GM21619 (cell line): ENCODE results near the gene IFI44L.
A peak's percentile ranks its signal among the peaks of the same experiment; 100 is the strongest.

Experiments
- ATAC-seq: cut with Tn5 transposase; IDR thresholded peaks from one replicate; pipeline ENCODE4 v1.9.1; 2021; ENCODE audit not compliant: unreplicated experiment

Gene IFI44L

GRCh38 chr1:78619803-78620579 lies at the start of gene IFI44L:
TSS of gene IFI44L (plus strand) at chr1:78620448. CDS start at chr1:78627916, 7,468 bp downstream.
- ATAC-seq = peak; percentile 44

- no peak for ATAC-seq
Observed at GRCh38 chr1:78570539-78570938, 49.7 kb upstream of the IFI44L start.

GRCh38 chr1:78577257-78578100 lies 42.8 kb upstream of the IFI44L start:
- no peak for ATAC-seq

GRCh38 chr1:78586572-78586971 lies 33.7 kb upstream of the IFI44L start:
- ATAC-seq = no peak

GRCh38 chr1:78587211-78587610 lies 33.0 kb upstream of the IFI44L start:
- ATAC-seq = no peak

GRCh38 chr1:78591971-78592370 lies 28.3 kb upstream of the IFI44L start:
- ATAC-seq = no peak

GRCh38 chr1:78599294-78599693 lies 21.0 kb upstream of the IFI44L start:
- ATAC-seq = no peak

GRCh38 chr1:78601068-78601467 lies 19.2 kb upstream of the IFI44L start:
- ATAC-seq = no peak

- no peak for ATAC-seq
Observed at GRCh38 chr1:78603206-78603605, 17.0 kb upstream of the IFI44L start.

- no peak for ATAC-seq
Observed at GRCh38 chr1:78604643-78605042, 15.6 kb upstream of the IFI44L start.

GRCh38 chr1:78606274-78606673 lies 14.0 kb upstream of the IFI44L start:
- ATAC-seq = no peak

GRCh38 chr1:78607334-78607927 lies 12.8 kb upstream of the IFI44L start:
- no peak for ATAC-seq

- ATAC-seq = no peak
Observed at GRCh38 chr1:78607944-78608343, 12.3 kb upstream of the IFI44L start.

- peak; percentile 42 for ATAC-seq
Observed at GRCh38 chr1:78617615-78618026, 2.6 kb upstream of the IFI44L start.

- ATAC-seq = no peak
Observed at GRCh38 chr1:78619032-78619431, 1.2 kb upstream of the IFI44L start.

- ATAC-seq = peak; percentile 14
Observed at GRCh38 chr1:78619446-78619802, 824 bp upstream of the IFI44L start.

GRCh38 chr1:78620666-78621065 lies 418 bp downstream of the IFI44L start:
- ATAC-seq = no peak

- no peak for ATAC-seq
Observed at GRCh38 chr1:78622548-78622947, 2.3 kb downstream of the IFI44L start.

GRCh38 chr1:78624035-78624434 lies 3.8 kb downstream of the IFI44L start:
- ATAC-seq = no peak

- ATAC-seq = no peak
Observed at GRCh38 chr1:78627321-78627720, 7.1 kb downstream of the IFI44L start.

- no peak for ATAC-seq
Observed at GRCh38 chr1:78630600-78630999, 10.4 kb downstream of the IFI44L start.

GRCh38 chr1:78633209-78633608 lies 13.0 kb downstream of the IFI44L start:
- no peak for ATAC-seq
